ENCODE measurements around the gene ADAMTS14. TPM values are rescaled to one million over a fixed set of nuclear protein-coding genes. Genes with fewer than 3 reads are reported as not detected.
A peak's percentile ranks its signal among the peaks of the same experiment; 100 is the strongest.

Gene ADAMTS14
- total RNA-seq, 1 donor from 2014 or later = 29.8 TPM

- Mint-ChIP-seq H3K4me1 (ENCODE audit: low read depth, unreplicated experiment) (peaks cover 26% of the 10 kb centered on the region), H3K36me3 (ENCODE audit: unreplicated experiment) (no peaks in the 10 kb centered on the region), H3K27me3 (ENCODE audit: unreplicated experiment) (peaks cover 3% of the 10 kb centered on the region), H3K4me3 (ENCODE audit: unreplicated experiment) (no peak overlapping the region), H3K9me3 (ENCODE audit: unreplicated experiment) (peaks cover 7% of the 10 kb centered on the region), H3K27ac (ENCODE audit: unreplicated experiment) (no peak overlapping the region)
- TF ChIP-seq, protein P1, sequence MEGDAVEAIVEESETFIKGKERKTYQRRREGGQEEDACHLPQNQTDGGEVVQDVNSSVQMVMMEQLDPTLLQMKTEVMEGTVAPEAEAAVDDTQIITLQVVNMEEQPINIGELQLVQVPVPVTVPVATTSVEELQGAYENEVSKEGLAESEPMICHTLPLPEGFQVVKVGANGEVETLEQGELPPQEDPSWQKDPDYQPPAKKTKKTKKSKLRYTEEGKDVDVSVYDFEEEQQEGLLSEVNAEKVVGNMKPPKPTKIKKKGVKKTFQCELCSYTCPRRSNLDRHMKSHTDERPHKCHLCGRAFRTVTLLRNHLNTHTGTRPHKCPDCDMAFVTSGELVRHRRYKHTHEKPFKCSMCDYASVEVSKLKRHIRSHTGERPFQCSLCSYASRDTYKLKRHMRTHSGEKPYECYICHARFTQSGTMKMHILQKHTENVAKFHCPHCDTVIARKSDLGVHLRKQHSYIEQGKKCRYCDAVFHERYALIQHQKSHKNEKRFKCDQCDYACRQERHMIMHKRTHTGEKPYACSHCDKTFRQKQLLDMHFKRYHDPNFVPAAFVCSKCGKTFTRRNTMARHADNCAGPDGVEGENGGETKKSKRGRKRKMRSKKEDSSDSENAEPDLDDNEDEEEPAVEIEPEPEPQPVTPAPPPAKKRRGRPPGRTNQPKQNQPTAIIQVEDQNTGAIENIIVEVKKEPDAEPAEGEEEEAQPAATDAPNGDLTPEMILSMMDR (IDR thresholded peaks at IDR 0.05; ENCODE audit: partially characterized antibody, unreplicated experiment) = no peak
- DNase-seq = no peak
Measured at GRCh38 chr10:70757856-70758255, 85.5 kb downstream of the ADAMTS14 start.

- peak; percentile 80 for DNase-seq
- Mint-ChIP-seq H3K4me3 (ENCODE audit: unreplicated experiment) (no peak overlapping the region), H3K9me3 (ENCODE audit: unreplicated experiment) (peaks cover 7% of the 10 kb centered on the region), H3K4me1 (ENCODE audit: low read depth, unreplicated experiment) (peaks cover 29% of the 10 kb centered on the region), H3K27ac (ENCODE audit: unreplicated experiment) (no peak overlapping the region), H3K27me3 (ENCODE audit: unreplicated experiment) (peaks cover 3% of the 10 kb centered on the region), H3K36me3 (ENCODE audit: unreplicated experiment) (no peaks in the 10 kb centered on the region)
- TF ChIP-seq, protein P1 (IDR thresholded peaks at IDR 0.05; ENCODE audit: partially characterized antibody, unreplicated experiment) = peak; percentile 80
Measured at GRCh38 chr10:70758757-70759514, 86.6 kb downstream of the ADAMTS14 start.

GRCh38 chr10:70759781-70760180, 87.5 kb downstream of the ADAMTS14 start:
- DNase-seq = no peak
- Mint-ChIP-seq H3K27ac (ENCODE audit: unreplicated experiment) (no peak overlapping the region), H3K9me3 (ENCODE audit: unreplicated experiment) (peaks cover 7% of the 10 kb centered on the region), H3K4me1 (ENCODE audit: low read depth, unreplicated experiment) (peaks cover 21% of the 10 kb centered on the region), H3K36me3 (ENCODE audit: unreplicated experiment) (no peaks in the 10 kb centered on the region), H3K4me3 (ENCODE audit: unreplicated experiment) (no peak overlapping the region), H3K27me3 (ENCODE audit: unreplicated experiment) (peaks cover 3% of the 10 kb centered on the region)
- TF ChIP-seq, protein P1 (IDR thresholded peaks at IDR 0.05; ENCODE audit: partially characterized antibody, unreplicated experiment) = no peak

- TF ChIP-seq, protein P1 (IDR thresholded peaks at IDR 0.05; ENCODE audit: partially characterized antibody, unreplicated experiment) = no peak
- no peak overlapping the region for H3K4me3 Mint-ChIP-seq (ENCODE audit: unreplicated experiment)
- H3K4me1 Mint-ChIP-seq (ENCODE audit: low read depth, unreplicated experiment) = peaks cover 21% of the 10 kb centered on the region
- no peak for DNase-seq
- H3K9me3 Mint-ChIP-seq (ENCODE audit: unreplicated experiment) = peaks cover 3% of the 10 kb centered on the region
- peaks cover 4% of the 10 kb centered on the region for H3K36me3 Mint-ChIP-seq (ENCODE audit: unreplicated experiment)
- H3K27ac Mint-ChIP-seq (ENCODE audit: unreplicated experiment) = no peak overlapping the region
- peaks cover 3% of the 10 kb centered on the region for H3K27me3 Mint-ChIP-seq (ENCODE audit: unreplicated experiment)
Measured at GRCh38 chr10:70760271-70760787, 88.0 kb downstream of the ADAMTS14 start.

DNA sequence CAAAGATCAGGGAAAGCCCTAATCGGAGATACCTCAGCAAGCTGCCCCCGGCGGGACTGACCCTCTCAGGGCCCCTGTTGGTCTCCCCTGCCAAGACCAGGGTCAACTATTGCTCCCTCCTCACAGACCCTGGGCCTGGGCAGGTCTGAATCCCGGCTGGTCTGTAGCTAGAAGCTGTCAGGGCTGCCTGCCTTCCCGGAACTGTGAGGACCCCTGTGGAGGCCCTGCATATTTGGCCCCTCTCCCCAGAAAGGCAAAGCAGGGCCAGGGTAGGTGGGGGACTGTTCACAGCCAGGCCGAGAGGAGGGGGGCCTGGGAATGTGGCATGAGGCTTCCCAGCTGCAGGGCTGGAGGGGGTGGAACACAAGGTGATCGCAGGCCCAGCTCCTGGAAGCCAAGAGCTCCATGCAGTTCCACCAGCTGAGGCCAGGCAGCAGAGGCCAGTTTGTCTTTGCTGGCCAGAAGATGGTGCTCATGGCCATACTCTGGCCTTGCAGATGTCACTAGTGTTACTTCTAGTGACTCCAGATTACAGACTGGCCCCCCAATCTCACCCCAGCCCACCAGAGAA, 88.8 kb downstream of the ADAMTS14 start:
- TF ChIP-seq, protein P1 (IDR thresholded peaks at IDR 0.05; ENCODE audit: partially characterized antibody, unreplicated experiment) = no peak
- peaks cover 3% of the 10 kb centered on the region for H3K27me3 Mint-ChIP-seq (ENCODE audit: unreplicated experiment)
- no peak overlapping the region for H3K4me3 Mint-ChIP-seq (ENCODE audit: unreplicated experiment)
- H3K4me1 Mint-ChIP-seq (ENCODE audit: low read depth, unreplicated experiment) = peaks cover 21% of the 10 kb centered on the region
- no peak for DNase-seq
- peaks cover 6% of the 10 kb centered on the region for H3K9me3 Mint-ChIP-seq (ENCODE audit: unreplicated experiment)
- H3K36me3 Mint-ChIP-seq (ENCODE audit: unreplicated experiment) = peaks cover 9% of the 10 kb centered on the region
- no peak overlapping the region for H3K27ac Mint-ChIP-seq (ENCODE audit: unreplicated experiment)

All from glutamatergic neuron (in vitro differentiated cells).